HepG2 (cell line): ENCODE data around the gene SAMM50. TPM values are rescaled to one million over a fixed set of nuclear protein-coding genes. Genes with fewer than 3 reads are reported as not detected.

Source experiments
- FOXK1 ChIP-seq: sonication (generic); formaldehyde crosslinking; IDR thresholded peaks from 2 replicates; pipeline ENCODE4 v1.4.0; 2020; ENCODE audit warnings: low read depth, missing genetic modification reagents, borderline replicate concordance
- HMGXB3 ChIP-seq: sonication (generic); formaldehyde crosslinking; IDR thresholded peaks from 2 replicates; pipeline ENCODE4 v1.4.0; 2020; ENCODE audit warnings: missing genetic modification reagents, borderline replicate concordance
- LRRFIP1 ChIP-seq: sonication (generic); formaldehyde crosslinking; conservative IDR thresholded peaks from 2 replicates; pipeline ENCODE4 v1.4.0; 2020; ENCODE audit warnings: missing genetic modification reagents
- SCMH1 ChIP-seq: sonication (generic); formaldehyde crosslinking; IDR thresholded peaks from 2 replicates; pipeline ENCODE4 v1.9.0; 2021; ENCODE audit warnings: missing genetic modification reagents, mild to moderate bottlenecking, borderline replicate concordance
- SOX13 ChIP-seq, 3 experiments: fragments of 450-650 bp in 1 of 3; sonication (generic) in 1 of 3; formaldehyde crosslinking in 1 of 3; IDR thresholded peaks in 2 of 3; conservative IDR thresholded peaks in 1 of 3; 2 replicates each; pipeline versions ENCODE4 v1.5.0 to v1.6.1; 2016 to 2020; ENCODE audit warnings: antibody characterized with exemption in 1 of 3, mild to moderate bottlenecking in 1 of 3, missing compliant biosample characterization in 1 of 3, missing genetic modification reagents in 1 of 3, moderate library complexity in 1 of 3
- SP2 ChIP-seq: sonication (generic); formaldehyde crosslinking; IDR thresholded peaks from 2 replicates; pipeline ENCODE4 v1.5.1; 2020; ENCODE audit warnings: mild to moderate bottlenecking, missing genetic modification reagents
- SPEN ChIP-seq: sonication (generic); formaldehyde crosslinking; IDR thresholded peaks from 2 replicates; pipeline ENCODE4 v1.5.1; 2020; ENCODE audit warnings: low read depth, mild to moderate bottlenecking, missing genetic modification reagents
- TBL1XR1 ChIP-seq: fragments of 150-350 bp; IDR thresholded peaks from 2 replicates; pipeline ENCODE4 v1.6.1; 2014; ENCODE audit warnings: borderline replicate concordance, low read length; ENCODE audit not compliant: partially characterized antibody
- ZFP90 ChIP-seq: sonication (generic); formaldehyde crosslinking; IDR thresholded peaks from 2 replicates; pipeline ENCODE4 v1.8.0; 2022; ENCODE audit warnings: missing genetic modification reagents, mild to moderate bottlenecking, inconsistent platforms, borderline replicate concordance
- ZFYVE20 ChIP-seq: sonication (generic); formaldehyde crosslinking; IDR thresholded peaks from 2 replicates; pipeline ENCODE4 v1.8.0; 2023; ENCODE audit warnings: low read depth, mild to moderate bottlenecking, moderate library complexity, missing genetic modification reagents, borderline replicate concordance
- ZNF674 ChIP-seq: sonication (generic); formaldehyde crosslinking; IDR thresholded peaks from 2 replicates; pipeline ENCODE4 v1.5.0; 2020; ENCODE audit warnings: low read depth, mild to moderate bottlenecking, missing genetic modification reagents
- polyA plus RNA-seq, 8 experiments: library from polyadenylated mRNA; depleted of rRNA in 3 of 8; stranded (reverse) in 7 of 8; unstranded in 1 of 8; fragments of >200 nt; fragmentation: Illumina TruSeq in 4 of 8; extraction: Trizol in 4 of 8; gene quantifications; 2 replicates each; pipeline versions ENCODE4 v1.2.1 to v1.2.3, GENCODE V29; 2011 to 2016; ENCODE audit warnings: low read depth in 4 of 8, missing spikeins in 1 of 8, mixed read lengths in 1 of 8; ENCODE audit not compliant: insufficient read depth in 1 of 8
- total RNA-seq, 5 experiments: library from RNA; depleted of rRNA; stranded (reverse); fragments of >200 nt; fragmentation: Illumina TruSeq; extraction: Trizol; gene quantifications; 2 replicates each; pipeline ENCODE4 v1.2.3, GENCODE V29; 2016; ENCODE audit warnings: low read depth in 1 of 5
- TF ChIP-seq, protein P1 (sequence below): IDR thresholded peaks from 2 replicates; pipeline ENCODE4 v1.4.0; 2020; ENCODE audit warnings: mild to moderate bottlenecking, missing genetic modification reagents
- TF ChIP-seq, protein P2 (sequence below): sonication (generic); formaldehyde crosslinking; conservative IDR thresholded peaks from 2 replicates; pipeline ENCODE4 v1.4.0; 2020; ENCODE audit warnings: mild to moderate bottlenecking, missing genetic modification reagents, moderate library complexity

Gene SAMM50
- total and polyA plus RNA-seq, 2 of the 13 experiments (the other 11 are each of a cell fraction or from before 2014, with no cell fraction given) = 34.7 to 63.4 TPM

GRCh38 chr22:43928468-43928867 lies 26.8 kb upstream of the SAMM50 start (continued):
- no peak for TF ChIP-seq HMGXB3
- TF ChIP-seq, protein P1, sequence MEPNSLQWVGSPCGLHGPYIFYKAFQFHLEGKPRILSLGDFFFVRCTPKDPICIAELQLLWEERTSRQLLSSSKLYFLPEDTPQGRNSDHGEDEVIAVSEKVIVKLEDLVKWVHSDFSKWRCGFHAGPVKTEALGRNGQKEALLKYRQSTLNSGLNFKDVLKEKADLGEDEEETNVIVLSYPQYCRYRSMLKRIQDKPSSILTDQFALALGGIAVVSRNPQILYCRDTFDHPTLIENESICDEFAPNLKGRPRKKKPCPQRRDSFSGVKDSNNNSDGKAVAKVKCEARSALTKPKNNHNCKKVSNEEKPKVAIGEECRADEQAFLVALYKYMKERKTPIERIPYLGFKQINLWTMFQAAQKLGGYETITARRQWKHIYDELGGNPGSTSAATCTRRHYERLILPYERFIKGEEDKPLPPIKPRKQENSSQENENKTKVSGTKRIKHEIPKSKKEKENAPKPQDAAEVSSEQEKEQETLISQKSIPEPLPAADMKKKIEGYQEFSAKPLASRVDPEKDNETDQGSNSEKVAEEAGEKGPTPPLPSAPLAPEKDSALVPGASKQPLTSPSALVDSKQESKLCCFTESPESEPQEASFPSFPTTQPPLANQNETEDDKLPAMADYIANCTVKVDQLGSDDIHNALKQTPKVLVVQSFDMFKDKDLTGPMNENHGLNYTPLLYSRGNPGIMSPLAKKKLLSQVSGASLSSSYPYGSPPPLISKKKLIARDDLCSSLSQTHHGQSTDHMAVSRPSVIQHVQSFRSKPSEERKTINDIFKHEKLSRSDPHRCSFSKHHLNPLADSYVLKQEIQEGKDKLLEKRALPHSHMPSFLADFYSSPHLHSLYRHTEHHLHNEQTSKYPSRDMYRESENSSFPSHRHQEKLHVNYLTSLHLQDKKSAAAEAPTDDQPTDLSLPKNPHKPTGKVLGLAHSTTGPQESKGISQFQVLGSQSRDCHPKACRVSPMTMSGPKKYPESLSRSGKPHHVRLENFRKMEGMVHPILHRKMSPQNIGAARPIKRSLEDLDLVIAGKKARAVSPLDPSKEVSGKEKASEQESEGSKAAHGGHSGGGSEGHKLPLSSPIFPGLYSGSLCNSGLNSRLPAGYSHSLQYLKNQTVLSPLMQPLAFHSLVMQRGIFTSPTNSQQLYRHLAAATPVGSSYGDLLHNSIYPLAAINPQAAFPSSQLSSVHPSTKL = peak; percentile 77
- no peak for TF ChIP-seq ZFP90
- no peak for TF ChIP-seq SOX13 (IDR thresholded peaks at IDR 0.05)
- peak in 1 of 2 experiments; percentile 57; a peak in 2 of 4 replicates for TF ChIP-seq SOX13 (CRISPR knock-in tag; conservative IDR thresholded peaks at IDR 0.05 in 1 of 2, IDR thresholded peaks at IDR 0.05 in 1 of 2)
- TF ChIP-seq FOXK1 (CRISPR knock-in tag) = peak; percentile 44; the same call in 1 of the 2 replicates
- TF ChIP-seq SCMH1 (CRISPR knock-in tag) = no peak
- TF ChIP-seq ZFYVE20 (CRISPR knock-in tag) = no peak
- TF ChIP-seq SP2 (CRISPR knock-in tag) = no peak
- peak; percentile 87 for TF ChIP-seq TBL1XR1
- TF ChIP-seq LRRFIP1 (CRISPR knock-in tag) = no peak
- TF ChIP-seq ZNF674 (CRISPR knock-in tag) = no peak
- TF ChIP-seq SPEN (CRISPR knock-in tag) = peak; percentile 65; the same call in 1 of the 2 replicates
- TF ChIP-seq, protein P2, sequence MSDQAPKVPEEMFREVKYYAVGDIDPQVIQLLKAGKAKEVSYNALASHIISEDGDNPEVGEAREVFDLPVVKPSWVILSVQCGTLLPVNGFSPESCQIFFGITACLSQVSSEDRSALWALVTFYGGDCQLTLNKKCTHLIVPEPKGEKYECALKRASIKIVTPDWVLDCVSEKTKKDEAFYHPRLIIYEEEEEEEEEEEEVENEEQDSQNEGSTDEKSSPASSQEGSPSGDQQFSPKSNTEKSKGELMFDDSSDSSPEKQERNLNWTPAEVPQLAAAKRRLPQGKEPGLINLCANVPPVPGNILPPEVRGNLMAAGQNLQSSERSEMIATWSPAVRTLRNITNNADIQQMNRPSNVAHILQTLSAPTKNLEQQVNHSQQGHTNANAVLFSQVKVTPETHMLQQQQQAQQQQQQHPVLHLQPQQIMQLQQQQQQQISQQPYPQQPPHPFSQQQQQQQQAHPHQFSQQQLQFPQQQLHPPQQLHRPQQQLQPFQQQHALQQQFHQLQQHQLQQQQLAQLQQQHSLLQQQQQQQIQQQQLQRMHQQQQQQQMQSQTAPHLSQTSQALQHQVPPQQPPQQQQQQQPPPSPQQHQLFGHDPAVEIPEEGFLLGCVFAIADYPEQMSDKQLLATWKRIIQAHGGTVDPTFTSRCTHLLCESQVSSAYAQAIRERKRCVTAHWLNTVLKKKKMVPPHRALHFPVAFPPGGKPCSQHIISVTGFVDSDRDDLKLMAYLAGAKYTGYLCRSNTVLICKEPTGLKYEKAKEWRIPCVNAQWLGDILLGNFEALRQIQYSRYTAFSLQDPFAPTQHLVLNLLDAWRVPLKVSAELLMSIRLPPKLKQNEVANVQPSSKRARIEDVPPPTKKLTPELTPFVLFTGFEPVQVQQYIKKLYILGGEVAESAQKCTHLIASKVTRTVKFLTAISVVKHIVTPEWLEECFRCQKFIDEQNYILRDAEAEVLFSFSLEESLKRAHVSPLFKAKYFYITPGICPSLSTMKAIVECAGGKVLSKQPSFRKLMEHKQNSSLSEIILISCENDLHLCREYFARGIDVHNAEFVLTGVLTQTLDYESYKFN = peak; percentile 61; the same call in 1 of the 2 replicates
